Bronchial epithelial cell (primary cell): ENCODE data around the gene FAM120B. TPM values are rescaled to one million over a fixed set of nuclear protein-coding genes. Genes with fewer than 3 reads are reported as not detected.

ENCODE experiments used
- DNase-seq: peaks from one replicate; pipeline ENCODE4 v3.0.0-alpha.2; 2010; ENCODE audit warnings: low read depth
- FAIRE-seq: peaks from 2 replicates; lab custom pipeline; 2011; peaks lifted over from hg19 to GRCh38; lab: Jason Lieb, UNC
- H3K27me3 ChIP-seq: 2 replicates; pipeline ENCODE4 v1.5.1; 2011; ENCODE audit warnings: low read length; ENCODE audit not compliant: control insufficient read depth, insufficient read depth
- H3K36me3 ChIP-seq: 2 replicates; pipeline ENCODE4 v1.5.1; 2011; ENCODE audit warnings: low read length; ENCODE audit not compliant: control insufficient read depth, insufficient read depth
- H3K4me3 ChIP-seq: 2 replicates; pipeline ENCODE4 v1.5.1; 2011; ENCODE audit warnings: mild to moderate bottlenecking, low read depth, low read length, control low read depth
- total RNA-seq: library from RNA; depleted of rRNA; stranded (reverse); fragments of >200 nt; gene quantifications from 2 replicates; pipeline ENCODE4 v1.2.1, GENCODE V29; 2014
- TF ChIP-seq, protein P1 (sequence below): IDR thresholded peaks from 2 replicates; pipeline ENCODE4 v1.5.1; 2011; ENCODE audit warnings: mild to moderate bottlenecking, moderate library complexity, low read length, control low read depth, inconsistent platforms; ENCODE audit not compliant: insufficient read depth, severe bottlenecking

The FAM120B gene
- total RNA-seq, 1 donor from 2014 or later: 7.1 TPM

DNA sequence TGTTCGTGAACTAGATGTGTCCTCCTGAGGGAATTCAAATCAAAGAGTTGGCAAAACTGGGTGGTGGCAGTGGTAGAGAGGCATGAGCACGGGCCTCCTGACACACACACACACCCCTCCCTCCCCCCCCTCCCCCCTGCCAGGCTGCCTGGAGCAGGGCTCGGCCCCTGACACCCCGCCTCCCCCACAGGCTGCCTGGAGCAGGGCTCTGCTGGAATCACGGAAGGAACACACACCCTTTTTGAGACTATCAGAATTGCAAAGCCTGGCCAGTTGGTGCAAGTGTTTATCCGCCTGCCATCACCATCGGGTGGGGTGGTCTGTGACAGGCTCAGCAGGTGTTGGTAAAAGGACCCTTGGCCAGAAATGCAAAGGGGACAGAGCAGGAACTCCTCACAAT lies 59.0 kb downstream of the FAM120B start:
- no peaks in the 10 kb centered on the region for H3K27me3 ChIP-seq
- no peak for DNase-seq
- TF ChIP-seq, protein P1, sequence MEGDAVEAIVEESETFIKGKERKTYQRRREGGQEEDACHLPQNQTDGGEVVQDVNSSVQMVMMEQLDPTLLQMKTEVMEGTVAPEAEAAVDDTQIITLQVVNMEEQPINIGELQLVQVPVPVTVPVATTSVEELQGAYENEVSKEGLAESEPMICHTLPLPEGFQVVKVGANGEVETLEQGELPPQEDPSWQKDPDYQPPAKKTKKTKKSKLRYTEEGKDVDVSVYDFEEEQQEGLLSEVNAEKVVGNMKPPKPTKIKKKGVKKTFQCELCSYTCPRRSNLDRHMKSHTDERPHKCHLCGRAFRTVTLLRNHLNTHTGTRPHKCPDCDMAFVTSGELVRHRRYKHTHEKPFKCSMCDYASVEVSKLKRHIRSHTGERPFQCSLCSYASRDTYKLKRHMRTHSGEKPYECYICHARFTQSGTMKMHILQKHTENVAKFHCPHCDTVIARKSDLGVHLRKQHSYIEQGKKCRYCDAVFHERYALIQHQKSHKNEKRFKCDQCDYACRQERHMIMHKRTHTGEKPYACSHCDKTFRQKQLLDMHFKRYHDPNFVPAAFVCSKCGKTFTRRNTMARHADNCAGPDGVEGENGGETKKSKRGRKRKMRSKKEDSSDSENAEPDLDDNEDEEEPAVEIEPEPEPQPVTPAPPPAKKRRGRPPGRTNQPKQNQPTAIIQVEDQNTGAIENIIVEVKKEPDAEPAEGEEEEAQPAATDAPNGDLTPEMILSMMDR: no peak
- FAIRE-seq: no peak
- H3K36me3 ChIP-seq: peaks cover 14% of the 10 kb centered on the region
- H3K4me3 ChIP-seq: no peak overlapping the region

DNA sequence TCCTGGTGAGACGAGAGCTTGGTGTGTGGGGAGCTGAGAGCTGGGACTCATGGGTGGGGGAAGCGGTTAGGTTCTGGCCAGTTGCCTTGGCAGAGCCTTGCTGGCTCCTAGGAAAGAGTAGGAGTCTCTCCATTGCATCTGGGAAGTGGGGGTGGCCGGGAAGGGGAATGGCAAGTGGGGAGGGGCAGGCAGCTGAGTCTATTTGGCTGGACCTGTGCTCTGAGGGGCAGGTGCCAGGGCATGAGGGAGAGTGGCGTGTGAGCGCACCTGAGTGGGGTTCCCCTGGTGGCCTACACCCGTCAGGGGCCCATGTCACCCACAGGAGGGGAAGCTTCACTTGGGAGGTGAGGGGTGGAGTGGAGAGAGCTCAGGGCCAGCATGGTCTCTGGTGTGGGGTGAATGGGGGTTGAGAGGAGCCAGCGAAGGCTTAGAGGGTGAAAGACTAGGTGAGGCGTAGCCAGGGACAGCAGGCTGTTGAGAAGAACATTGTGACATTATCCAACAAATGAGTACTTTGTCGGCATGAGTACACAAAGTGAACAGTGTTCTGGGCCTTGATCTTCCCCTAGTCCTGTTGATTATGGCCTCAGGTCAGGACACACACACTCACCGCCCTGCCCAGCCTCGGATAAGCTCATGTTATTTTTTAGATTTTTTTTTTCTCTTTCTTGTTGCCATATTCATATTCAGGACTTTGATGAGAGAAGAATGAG lies 59.8 kb downstream of the FAM120B start:
- TF ChIP-seq, protein P1: no peak
- no peak for DNase-seq
- FAIRE-seq: no peak
- no peaks in the 10 kb centered on the region for H3K27me3 ChIP-seq
- H3K36me3 ChIP-seq: peaks cover 13% of the 10 kb centered on the region
- no peak overlapping the region for H3K4me3 ChIP-seq

DNA sequence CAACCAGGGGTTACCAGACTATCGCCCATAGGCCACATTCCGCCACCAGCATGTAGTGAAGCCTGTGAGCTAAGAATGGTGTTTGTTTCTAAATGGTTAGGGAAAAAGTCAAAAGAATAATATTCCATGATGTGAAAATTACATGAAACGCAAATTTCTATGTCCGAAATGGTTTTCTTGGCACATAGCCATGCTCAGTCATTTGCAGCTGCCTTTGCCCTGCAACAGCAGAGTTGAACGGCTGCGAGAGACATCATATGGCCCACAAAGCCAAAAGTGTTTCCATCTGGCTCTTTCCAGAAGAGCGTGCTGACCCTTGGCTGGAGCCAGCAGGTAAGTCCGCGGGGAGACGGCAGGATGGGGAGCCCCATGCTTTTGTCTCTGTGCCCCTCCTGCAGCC lies 60.7 kb downstream of the FAM120B start:
- no peak for DNase-seq
- no peak for FAIRE-seq
- Histone ChIP-seq H3K36me3 (peaks cover 13% of the 10 kb centered on the region), H3K27me3 (no peaks in the 10 kb centered on the region), H3K4me3 (no peak overlapping the region)
- TF ChIP-seq, protein P1: no peak

DNA sequence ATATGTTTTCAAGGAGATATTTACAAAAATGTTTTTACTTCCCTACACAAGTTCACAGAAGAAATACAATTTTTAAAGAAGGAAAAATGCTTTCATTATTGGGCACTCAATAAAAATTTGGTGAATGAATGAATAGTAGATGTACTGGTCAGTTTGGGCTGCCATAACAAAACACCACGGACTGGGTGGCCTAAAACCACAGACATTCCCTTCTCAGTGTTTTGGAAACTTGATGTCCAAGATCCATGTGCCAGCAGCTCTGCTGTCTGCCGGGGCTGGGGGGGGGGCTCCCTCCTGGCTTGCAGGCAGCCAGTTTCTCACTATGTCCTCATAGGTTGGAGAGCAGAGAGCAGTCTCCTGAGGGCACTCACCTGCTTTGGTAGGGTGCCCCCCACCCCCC lies 62.0 kb downstream of the FAM120B start:
- TF ChIP-seq, protein P1: no peak
- no peak overlapping the region for H3K4me3 ChIP-seq
- peaks cover 11% of the 10 kb centered on the region for H3K36me3 ChIP-seq
- no peaks in the 10 kb centered on the region for H3K27me3 ChIP-seq
- FAIRE-seq (no peak), DNase-seq (no peak)

DNA sequence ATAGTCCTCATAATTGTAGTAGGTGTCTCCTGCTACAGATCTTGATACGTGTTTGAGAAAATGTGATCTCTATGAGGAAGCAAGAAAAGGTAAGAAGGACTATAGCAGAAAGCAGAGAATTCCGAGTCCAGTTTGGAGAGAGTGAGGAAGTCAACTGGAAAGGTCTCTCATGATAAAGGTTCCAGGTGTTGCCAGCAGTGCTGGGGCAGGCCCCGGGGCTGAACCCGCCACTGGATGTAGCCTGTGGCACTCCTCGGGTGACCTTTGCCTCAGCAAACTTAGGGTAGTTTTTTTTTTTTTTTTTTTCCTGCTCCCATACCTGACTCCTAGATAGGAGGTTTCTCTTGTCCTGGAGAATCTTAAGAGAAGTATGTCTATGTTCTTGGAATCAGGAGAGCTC lies 62.8 kb downstream of the FAM120B start:
- FAIRE-seq (no peak), DNase-seq (no peak)
- peaks cover 9% of the 10 kb centered on the region for H3K36me3 ChIP-seq
- H3K4me3 ChIP-seq: no peak overlapping the region
- TF ChIP-seq, protein P1: no peak
- no peaks in the 10 kb centered on the region for H3K27me3 ChIP-seq

DNA sequence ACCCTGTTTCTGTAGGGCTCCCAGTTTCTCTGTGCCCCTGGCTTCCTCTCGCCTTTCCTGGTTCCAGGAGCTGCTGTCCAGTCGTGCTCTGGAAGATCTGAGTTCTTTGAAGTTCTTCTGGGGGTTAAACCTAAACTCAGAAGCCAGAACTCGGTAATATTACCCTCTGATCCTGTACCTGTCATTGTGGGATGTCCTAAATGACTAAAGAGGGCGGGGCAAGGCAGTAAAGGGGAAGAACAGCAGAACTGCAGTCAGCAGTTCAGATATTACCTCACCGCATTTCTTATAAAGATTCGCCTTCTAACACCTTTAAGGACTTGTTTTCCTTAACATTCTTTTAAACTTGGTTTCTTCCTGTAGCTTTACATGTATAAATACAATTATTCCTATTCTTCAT lies 63.9 kb downstream of the FAM120B start:
- DNase-seq: peak; percentile 25
- H3K4me3 ChIP-seq: no peak overlapping the region
- TF ChIP-seq, protein P1: no peak
- peaks cover 6% of the 10 kb centered on the region for H3K36me3 ChIP-seq
- H3K27me3 ChIP-seq: no peaks in the 10 kb centered on the region
- FAIRE-seq: no peak
